Ramos (cell line): ENCODE measurements around the gene CLIC5.

Experiments used
- in situ Hi-C: fragments of 300-500 bp; cut with MboI; formaldehyde crosslinking; loops from one replicate; pipeline ENCODE4 v1.14.3; 2022; ENCODE audit warnings: low sequenced_read_pairs; ENCODE audit not compliant: unreplicated experiment

The CLIC5 gene

DNA sequence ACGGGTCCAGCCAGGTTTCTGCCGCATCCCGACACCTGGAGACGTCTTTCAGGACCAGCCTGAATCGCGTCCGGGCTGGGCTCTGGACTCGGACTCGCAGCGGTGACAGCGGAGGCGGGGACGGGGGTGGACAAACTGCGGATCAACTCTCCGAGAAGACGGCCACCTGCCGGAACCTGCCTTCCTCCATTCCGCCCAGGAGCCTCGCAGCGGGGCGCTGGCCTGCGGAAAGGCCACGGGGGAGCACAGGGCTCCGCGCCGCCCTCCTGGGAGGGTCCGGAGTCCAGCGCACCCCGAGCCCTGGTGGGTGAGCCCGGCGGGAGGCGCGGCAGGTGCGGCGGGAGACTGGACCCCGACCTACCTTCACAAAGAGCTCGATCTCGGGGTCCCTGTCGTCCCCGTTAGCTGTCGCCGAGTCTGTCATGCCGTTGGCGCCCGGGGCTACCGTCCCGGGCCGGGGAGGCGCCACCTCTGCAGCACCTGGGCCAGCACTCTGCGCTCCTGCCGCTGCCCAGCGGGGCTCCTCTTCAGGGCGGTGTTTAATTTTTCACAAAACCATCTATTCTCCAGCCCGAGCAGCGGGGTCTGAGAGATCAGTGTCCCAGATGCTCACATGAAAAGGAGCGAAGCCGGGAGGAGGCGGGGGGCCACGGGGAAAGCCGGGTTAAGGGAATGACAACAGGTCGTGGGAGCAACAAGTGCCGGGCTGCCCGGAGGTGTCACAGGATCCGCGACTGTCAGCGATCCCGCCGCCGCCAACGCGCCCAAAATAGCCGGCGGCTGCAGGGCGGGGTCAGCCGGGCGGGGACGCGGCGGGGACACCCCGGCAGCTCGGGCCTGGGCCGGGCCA lies at the start of gene CLIC5:
Gene CLIC5 (minus strand): TSS at position 742 of the 850 bp plus-strand sequence. CDS start 318 bp downstream, at position 424.
- in situ Hi-C loops = no loop called here

DNA sequence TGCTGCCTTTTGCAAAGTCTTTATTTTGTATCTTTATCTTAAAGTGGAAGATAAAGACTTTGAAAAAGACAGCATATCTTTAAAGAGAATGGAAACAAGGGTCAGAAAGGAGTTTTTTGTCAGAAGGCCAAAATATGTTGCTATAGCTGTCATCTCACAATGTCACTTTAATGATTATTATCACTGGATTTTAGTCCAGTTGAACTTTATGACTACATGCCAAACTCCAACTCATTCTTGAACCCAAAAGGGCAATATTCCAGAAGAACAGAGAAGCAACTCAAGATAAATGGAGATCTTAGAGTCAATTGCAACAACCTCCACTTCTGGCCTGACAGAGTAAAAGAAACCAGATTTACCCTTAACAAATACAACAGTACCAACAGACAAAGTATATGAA lies 47.3 kb upstream of the CLIC5 start:
- in situ Hi-C loops = no loop called here

DNA sequence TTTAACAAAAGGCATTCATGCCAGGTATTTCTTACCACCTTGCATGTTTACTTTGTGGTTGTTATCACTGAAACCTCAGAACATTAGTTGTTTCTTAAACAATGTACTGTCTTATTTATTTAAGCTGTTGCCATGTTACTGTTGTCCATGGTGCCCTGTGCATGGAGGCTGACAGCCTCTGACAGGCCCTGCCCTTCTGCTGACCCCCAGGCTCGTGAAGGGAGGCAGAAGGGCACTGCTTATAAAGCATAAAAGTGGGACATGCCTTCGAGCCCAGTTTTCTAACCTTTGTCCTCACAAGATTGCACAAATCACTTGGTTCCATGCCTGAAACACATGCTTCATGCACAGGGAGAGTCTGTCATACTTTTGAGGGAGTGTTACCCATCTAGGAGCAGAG lies 46.7 kb upstream of the CLIC5 start:
- in situ Hi-C loops = no loop called here

DNA sequence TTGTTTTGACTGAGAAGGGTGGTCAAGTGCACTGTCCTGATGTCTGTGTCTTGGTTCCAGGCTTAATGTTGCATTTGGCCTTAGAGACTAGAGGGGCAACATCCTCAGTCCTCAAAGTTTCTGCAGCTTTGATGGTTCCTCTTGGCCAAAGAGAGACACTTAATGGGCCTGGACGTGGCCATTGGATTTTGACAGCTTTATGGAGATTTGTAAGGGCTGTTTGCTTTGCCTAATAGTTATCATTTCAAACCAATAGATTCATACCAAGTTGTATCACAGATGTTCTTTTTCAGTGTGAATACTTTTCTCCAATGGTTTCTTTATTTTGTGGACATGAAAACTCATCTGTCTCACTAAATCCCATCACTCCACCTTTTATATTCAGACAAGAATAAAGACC lies 45.8 kb upstream of the CLIC5 start:
- in situ Hi-C loops = no loop called here

DNA sequence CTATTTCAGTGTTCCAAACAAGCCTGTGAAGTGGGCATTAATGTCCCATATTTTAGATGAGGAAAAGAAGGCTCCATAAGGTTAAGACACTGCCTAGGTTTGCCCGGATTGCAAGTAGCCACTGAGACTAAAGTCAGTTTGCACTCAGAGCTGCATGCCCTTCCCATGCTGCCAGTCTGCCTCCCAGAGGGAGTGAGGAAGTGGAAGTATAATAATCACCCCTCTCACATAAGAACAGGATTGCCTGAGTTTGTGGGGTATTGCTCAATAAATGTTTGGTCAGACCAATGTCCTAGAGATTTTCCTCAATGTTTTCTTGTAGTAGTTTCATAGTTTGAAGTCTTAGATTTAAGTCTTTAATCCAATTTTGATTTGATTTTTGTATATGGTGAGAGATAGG lies 43.9 kb upstream of the CLIC5 start:
- in situ Hi-C loops = no loop called here

DNA sequence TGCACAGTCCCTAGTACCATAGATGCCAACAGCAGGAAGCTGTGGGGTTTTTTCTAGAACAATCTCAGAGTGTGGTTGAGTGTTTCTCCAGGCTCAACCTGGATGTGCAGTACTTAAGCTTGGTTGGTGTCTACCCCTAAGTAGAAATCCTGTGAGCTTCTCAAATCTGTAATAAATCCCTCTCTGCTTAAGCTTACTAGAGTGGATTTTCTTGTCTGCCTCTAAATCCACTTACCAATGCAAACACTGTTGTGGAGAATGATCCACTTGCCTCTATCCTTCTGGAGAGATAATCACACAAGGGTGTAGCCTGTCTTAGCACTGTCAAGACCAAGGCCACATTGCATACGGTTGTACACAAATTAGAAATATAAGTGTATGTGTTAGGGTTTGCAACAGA lies 43.3 kb upstream of the CLIC5 start:
- in situ Hi-C loops = no loop called here

DNA sequence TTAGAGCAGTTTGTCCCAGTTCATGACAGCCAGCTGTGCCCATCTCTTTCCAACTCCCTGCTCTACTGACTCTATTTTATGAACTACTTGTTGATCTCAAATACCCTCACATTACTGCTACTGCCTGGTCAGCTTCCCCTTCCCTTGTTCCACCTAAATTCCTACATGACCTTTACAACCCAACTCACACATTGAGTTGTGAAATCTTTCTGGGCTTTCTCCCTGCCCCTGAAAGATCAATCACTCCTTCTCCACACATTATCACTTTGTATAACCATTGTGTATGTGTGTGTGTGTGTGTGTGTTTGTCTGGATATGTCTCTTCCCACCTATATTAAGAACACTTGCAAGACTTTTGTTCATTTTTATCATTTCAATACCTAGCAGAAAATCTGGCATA lies 42.1 kb upstream of the CLIC5 start:
- in situ Hi-C loops = no loop called here

DNA sequence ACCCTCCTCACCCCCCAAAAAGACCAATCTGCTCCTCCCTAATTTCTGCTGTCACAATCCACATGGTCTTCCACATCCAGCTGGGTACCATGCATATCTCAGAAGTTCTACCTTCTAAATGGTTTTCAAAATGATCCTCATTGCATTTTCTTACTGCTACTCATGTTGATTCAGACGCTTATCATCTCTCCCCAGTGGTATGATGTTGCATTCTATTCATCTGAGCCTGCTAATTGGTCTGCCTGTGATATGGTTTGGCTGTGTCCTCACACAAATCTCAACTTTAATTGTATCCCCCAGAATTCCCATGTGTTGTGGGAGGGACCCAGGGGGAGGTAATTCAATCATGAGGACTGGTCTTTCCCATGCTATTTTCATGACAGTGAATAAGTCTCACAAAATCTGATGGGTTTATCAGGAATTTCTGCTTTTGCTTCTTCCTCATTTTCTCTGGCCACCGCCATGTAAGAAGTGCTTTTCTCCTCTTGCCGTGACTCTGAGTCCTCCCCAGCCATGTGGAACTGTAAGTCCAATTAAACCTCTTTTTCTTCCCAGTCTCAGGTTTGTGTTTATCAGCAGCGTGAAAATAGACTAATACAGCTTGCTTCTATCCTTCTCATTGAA lies 41.4 kb upstream of the CLIC5 start:
- in situ Hi-C loops = no loop called here

DNA sequence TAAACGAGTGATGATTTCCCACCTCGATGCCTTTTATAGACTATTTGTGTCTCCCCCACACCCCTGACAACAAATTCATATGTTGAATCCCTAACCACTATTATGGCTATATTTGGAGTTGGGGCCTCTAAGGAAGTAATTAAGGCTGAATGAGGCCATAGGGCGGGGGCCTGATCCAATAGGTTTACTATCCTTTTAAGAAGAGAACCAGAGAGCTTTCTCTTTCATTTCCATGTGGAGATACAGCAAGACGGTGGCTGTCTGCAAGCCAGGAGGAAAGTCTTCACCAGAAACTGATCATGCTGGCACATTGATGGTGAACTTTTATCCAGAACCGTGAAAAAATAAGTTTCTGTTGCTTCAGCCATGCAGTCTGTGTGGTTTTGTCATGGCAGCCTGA lies 38.9 kb upstream of the CLIC5 start:
- in situ Hi-C loops = no loop called here

DNA sequence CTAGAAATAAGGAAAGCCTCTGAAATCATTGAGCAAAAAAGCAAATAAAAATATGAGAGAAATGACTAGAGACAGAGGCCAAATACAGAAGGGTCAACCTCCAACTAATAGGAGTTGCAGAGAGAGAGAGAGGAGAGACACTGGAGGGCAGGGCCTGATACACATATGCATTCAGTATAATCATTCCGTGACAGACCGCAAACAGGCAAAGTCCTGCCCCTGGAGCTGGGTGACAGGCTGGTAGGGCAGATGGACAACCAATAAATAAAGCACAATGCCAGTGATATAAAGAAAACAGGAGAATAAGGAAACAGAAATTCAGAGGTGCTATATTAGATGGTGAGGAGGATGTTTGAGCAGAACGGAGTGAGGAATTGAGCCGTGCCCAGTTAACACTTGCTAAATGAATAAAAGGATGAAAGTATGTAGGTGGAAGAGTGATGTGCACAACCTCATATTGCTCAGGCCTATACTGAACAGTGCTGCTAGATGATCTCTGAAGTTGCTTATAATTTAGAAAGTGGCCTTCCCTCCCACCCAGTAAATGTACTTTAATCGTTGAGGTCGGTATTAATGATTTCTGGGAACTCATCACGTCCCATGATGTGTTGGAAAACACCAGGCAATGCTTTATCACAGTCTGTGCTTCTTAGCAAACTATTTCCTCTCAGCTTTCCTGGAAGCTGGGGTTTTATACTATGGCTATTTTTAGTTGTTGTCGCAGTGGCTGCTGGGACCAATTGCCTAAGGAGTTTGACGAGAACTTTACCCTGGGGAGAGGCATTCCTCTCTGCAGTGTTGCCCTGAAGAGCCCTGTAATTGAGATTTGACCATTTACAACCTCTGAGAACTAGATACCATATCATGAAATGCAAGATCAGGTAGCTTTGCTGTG lies 37.6 kb upstream of the CLIC5 start:
- in situ Hi-C loops = no loop called here

DNA sequence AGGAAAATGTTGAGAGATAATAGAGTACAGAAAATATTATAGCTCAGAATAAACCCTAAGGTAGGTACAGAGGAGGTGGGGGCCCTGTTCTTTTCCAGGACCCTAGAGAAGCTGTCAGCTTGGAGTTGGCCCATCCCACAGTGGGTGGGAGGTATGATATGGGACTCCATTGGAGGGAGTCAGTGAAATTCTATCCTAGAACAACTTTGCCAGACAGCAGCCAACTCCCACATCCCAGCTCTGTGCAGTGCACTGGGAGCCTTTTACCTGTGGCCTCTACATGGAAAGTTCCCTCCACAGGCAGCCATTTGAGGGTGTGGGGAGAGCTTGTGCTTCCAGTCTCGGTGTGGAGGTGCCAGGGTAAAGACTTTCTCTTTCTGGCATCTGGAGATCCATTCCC lies 36.8 kb upstream of the CLIC5 start:
- in situ Hi-C loops = no loop called here

DNA sequence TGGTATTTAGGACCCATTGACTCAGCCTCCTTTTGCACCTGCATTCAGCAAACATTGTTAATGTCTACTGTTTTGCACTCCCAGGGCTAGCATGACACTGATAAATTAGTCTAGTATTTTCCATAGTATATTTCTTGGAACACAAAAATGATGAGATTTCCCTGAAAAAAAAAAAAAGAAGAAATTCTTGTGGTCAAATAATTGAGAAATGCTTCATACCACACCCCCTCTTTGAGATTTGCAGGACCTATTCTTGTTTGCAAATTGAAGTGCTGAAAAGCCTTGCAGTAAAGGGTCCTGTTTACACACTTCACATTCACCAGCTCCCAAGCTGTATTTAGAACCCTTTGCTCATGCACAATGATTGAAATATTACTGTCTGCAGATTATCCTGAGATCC lies 36.3 kb upstream of the CLIC5 start:
- in situ Hi-C loops = no loop called here

DNA sequence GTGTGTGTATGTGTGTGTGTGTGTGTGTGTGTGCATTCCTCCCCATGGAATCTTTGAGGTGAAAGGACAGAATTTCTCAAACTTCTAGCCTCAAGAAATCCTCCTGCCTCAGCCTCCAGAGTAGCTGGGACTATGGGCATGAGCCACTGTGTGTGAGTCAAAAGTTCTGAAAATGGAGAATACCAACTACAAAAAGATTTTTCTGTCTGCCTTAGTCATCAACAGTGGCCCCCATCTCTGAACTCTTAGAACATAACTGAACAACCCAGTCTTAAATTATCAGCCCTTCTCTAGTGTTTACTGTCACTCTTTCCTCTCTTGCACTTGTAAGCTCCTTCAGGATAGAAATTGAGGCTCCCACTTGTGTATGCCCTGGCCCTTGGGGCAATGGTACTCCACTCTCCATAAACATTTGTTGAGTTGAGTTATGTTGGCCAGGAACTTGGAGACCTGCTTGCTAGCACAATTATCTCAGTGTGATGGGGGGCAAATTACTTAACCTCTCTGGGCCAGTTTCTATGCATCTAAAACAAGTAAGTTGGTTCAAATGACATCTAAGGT lies 35.3 kb upstream of the CLIC5 start:
- in situ Hi-C loops = no loop called here

DNA sequence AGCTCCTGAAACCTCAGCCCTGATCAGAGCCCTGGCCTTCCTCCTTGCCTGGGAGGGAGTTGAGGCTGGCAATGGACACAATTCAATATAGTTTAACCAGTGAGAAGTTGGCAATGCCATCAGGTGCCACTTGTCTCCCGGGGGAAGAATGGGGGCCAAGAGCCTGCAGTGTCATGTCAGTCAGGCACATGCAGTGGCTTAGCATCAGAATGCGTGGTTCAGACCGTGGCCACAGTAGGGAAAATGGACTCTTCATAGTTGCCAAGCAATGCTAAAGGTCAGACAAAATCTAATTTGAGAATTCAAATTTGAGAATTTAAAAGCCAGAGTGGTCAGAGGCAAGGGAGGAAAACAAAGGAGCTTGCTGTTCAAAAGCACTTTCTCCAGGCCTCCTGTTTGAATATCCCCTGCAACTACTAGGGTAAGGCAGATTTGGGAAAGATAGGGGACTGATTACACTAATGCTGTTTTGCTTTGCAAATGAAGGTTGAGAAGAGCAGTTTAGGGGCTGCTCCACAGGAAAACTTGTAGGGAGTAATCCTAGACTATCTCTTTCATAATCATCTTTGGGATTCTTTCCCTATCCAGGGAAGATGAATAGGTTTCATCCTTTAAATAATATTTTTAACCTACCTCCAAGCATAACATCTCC lies 33.1 kb upstream of the CLIC5 start:
- in situ Hi-C loops = no loop called here

DNA sequence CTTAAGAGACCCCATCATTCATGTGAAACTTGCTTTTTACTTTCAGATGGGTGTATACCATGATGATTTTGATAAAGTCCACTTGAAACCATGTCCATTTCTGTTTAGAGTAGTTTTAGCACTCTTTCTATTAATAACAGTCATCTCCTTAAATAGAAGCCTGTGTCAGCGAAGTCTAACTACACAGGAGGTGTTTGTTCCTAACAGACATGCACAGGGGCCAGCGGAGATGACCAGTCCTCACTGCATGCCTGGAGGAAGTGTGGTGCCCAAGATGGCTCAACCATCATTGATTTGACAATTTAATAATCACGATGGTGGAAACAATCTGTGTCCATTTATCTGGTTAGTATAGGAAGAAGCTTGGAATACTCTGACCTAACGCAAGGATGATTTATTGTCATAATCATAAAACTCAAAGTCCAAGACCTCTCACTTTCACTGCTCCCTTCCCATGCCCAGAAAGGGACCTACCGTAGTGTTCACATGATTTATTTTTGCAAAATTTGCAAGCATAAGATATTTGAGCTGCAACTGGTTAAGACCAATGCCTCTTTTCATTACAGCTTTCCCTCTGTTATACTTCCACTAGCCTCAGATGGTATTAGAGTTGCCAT lies 31.0 kb upstream of the CLIC5 start:
- in situ Hi-C loops = no loop called here

DNA sequence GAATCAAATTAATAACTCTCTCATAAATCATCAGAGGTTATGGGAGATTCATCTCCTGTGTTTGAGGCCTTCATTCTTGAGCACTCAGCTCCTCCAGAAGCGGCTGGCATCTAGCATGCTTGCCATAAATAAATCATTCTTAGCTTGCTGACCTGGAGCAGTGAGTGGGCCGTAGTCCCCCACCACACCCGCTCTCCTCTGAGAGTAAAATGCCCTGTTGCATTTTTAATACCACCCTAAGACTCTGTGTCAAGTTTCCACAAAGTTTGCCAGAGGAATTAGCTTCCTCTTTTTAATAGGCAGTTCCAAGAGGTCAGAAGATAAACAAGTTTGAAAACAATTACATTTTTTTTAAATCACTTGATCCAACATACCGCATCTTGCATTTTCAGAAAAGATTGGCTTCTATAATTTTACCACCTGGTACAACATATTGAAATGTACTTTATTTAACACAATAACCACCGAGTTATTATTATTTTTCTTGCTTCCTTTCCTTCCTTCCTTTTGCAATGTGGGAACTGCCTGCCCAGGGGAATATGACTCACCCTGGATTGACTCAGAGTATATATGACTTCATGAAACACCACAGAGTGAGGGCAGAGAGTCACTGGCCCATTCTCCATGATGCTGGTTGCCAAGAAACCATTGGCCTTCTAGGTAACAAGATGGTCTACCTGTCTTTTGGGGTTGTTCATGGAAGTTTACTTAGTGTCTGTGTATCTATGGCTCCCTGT lies 29.4 kb upstream of the CLIC5 start:
- in situ Hi-C loops = no loop called here

DNA sequence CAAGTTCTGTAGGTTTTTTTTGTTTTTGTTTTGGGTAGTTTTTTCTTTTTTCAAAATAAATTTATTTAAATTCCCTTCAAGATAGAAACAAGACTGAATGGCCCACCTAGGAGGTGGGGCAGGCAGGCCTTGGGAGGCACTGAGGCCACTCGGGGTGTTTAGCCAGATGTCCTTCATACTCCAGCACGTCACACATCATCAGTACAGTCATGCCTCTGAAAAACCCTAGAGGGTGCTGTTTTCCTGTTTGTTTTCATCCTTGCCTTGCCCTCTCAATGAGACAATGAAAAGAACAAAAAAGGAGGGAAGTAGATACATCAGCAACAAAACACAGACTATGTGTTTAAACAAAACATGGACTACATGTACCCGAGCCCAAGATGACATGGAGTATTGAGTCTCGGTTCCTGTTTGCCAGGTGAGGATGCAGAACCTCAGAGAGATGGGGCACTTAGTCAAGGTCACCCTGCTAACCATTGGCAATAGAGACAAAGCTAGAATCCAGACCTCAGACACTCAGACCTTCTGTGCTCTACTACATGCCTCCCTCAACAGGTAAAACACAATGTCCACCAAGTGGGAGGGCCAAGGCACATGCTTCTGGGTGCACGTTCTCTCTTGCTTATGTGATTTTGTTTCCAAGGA lies 26.8 kb upstream of the CLIC5 start:
- in situ Hi-C loops = no loop called here

DNA sequence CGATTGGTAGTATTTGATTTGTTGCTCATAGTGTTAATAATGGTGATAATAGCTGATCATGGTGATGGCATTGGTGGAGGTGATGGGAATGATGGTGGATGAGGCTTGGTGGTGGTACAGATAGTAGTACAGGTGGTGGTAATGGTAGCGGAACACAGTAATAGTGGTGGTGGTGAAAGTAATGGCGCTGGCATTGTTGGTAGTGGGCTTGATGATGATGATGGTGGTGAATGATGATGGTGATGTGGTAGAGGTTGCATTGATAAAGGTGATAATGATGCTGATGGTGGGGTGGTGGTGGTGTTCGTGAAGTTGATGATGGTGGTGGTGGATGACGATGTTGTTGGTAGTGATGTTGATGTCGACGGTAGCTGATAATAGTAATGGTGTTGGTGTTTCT lies 24.6 kb upstream of the CLIC5 start:
- in situ Hi-C loops = no loop called here

DNA sequence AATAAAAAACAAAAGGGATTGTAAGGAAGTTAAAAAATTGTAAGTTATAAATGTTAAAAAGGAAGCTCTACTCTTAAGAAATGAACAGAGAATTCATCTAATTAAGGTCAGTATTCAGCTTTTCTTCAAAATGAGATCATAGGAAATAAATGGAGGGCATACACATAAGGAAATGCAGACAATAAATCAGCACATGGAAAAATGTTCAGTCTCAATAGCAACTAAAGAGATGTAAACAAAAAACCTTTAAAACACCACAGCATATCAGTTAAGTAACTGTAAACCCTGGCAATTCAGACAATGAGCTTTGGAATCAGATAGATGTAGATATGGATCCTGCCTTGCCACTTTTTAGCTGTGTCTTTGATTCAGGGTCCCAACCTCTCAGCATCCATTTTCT lies 24.0 kb upstream of the CLIC5 start:
- in situ Hi-C loops = no loop called here
